Activated naive CD8-positive, alpha-beta T cell treated with anti-CD3 and anti-CD28 coated beads, Interleukin-2, amount 50 U/mL, for 16 hours (primary cell): Measurements from ENCODE around the gene RAI14.
"Not testable (repeated sequence)": the region's sequence is repeated elsewhere in the genome, so short reads cannot be mapped to it uniquely, and the experiment has no call there.

Source experiments
- DNase-seq: peaks from one replicate; pipeline ENCODE4 v3.0.0-alpha.2; 2020; ENCODE audit warnings: low read depth, low spot score

The RAI14 gene

DNA sequence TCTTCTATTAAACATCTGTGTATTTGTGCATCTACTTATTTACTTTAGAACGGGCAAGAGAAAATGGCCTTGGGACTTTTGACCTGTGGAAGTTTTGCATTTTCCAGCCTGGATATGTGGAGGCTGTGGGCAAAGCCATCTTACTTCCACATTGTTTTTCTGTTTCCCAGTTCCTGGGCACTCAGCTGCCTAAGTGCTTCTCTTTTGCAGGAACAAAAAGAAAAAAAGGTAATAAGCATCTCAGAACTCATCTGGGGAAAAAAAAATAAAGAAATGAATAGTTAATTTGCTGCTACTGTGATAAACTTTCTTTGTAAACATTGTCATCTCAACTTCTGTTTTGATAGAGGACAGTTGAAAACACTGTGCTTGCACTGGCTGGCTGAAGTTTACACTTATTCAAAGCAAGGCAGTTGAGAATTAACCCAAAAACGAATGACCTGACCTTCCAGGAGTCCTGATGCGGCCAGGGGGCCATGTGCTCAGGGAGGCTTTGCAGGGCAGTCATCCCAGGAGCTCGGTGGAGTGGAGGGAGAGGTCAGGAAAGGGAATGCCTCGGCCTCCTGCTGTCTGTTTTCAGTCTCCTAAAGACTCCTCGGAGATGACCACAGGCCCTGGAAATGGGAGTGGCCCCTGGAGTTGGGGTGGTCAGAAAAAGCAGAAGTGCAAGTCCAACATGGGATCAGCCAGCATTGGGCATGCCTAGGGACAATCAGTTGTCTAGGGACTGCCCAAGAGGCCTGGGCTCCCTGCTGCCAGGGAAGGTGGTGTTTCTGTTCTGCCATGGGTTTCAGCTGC, 75.5 kb downstream of the RAI14 start:
- no peak for DNase-seq

DNA sequence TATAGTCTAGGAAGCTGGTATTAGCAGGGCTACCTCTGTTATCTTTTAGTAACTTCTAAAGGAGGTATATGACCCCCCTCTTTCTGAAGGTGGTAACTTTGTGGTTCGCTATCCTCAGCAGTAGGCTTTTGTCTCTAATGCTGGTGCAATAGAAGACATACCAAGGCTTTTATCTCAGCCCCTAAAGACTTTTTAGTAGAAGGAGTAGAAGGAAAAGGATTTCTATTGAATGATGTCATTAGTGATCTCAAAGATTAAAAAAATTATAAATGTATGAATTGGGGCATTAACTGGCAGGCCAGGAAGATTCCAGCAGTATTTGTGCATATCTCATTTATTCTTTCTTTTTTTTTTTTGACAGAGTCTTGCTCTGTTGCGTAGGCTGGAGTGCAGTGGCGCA, 78.2 kb downstream of the RAI14 start:
- no peak for DNase-seq

DNA sequence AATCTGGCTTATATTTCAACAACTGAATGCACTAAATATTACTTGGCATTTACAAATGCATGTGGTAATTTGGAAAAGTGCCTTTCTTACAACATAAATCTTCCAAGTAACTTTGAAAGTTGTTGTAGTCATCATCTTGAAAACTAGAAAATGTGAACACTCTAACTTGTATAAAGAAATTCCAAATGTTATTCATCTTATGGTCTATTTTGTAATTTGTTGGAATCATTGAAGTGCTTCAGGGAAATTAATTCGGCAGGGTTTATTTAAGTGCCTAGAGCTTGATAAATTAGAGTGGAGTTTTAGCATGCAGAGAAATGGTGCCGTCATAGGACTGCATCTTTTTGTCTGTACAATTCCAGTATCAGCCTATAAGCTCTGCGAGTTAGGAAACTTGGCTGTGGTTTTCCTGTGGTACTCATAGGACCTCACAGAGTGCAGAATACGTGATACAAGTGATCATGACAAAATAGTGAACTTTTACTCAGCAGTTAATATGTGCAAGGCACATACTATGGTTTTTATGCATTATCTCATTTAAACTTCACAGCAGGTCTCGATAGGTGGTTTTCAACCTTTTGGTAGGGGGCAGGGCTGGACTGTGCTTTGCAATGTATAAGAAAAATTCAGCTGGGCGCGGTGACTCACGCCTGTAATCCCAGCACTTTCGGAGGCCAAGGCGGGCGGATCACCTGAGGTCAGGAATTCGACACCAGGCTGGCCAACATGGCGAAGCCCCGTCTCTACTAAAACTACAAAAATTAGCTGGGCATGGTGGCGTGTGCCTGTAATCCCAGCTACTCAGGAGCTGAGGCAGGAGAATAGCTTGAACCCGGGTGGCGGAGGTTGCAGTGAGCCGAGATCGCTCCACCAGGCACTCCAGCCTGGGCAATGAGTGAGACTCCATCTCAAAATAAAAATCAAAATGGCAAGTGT, 79.6 kb downstream of the RAI14 start:
- DNase-seq = no peak

DNA sequence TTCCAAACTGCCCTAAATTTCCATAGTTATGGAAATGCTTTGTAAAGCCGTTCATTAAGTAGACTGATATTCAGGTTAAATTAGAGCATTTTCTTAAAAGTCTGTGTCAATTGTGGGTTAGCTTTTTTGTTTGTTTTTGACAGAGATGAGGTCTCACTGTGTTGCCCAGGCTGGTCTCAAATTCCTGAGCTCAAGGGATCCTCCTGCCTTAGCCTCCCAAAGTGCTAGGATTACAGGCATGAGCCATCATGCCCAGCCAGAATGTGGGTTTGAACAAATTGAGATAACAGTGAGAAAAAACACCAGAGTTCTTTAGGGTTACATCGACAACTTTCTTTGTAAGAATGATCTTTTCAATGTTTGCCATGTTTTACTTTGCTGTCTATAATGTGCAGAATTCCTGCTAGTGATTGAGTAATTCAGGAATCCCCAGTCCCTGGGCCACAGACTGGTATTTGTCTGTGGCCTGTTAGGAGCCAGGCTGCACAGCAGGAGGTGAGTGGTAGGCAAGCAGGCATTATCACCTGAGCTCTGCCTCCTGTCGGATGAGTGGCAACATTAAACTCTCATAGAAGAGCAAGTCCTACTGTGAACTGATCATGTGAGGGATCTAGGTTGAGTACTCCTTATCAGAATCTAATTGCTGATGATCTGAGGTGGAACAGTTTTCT, 80.5 kb downstream of the RAI14 start:
- no peak for DNase-seq

DNA sequence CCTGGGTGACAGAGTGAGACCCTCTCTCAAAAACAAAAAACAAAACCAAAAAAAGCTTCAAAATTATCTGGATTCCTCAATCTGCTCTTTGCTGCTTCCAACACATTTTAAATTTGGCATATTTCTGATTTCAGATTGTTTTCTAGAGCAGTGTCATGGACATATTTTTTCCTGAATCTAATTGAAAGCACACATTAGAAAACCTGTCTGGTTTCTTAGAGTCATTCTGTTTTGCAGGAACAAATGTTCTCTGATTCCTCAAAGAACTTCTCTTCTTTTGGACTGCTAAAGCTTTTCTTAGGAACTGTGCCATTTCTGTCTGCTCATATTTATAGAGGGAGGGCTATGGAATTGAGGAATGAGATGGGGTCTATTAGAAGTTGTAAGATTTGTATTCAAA, 81.6 kb downstream of the RAI14 start:
- DNase-seq = no peak

GRCh38 chr5:34738381-34738780, 82.3 kb downstream of the RAI14 start:
- DNase-seq = no peak

DNA sequence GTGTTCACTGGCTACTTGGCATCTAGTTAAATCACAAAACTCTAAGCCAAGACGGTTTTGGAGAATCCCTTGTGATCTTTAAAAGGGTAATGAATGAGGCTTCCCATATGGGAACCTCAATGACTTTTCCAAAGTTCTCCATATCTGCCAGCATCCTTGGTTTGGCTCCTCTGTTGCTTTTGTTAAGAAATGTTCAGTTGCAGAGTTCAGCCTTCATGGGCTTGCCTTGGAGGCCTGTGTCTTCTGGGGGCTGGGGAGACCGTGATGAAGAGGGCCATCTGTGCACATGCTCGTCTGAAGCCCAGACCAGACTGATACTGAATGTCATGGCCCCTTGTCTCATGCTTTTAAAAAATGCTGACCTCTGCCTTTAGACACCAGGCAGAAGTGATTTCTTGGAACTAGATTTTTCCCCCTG, 84.3 kb downstream of the RAI14 start:
- DNase-seq = no peak

DNA sequence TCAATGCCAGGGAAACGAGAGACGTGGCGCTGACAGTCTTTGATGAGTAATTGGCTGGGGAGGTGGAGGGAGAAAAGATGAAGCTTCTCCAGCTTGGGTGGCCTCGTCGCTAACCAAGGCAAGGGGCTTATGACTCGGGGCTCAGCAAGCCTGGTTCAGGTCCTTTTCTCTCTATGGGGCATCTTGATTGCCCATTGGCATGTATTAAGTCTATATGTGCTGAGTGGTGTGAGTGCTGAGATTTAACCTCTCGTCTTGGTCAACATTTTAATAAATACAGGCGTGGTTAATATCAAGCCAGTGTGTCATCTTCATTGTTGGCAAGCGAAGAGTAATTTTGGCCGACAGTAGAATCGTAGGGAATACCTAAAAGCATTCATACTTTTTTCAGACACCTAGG, 85.9 kb downstream of the RAI14 start:
- DNase-seq = no peak

GRCh38 chr5:34743878-34744277, 87.8 kb downstream of the RAI14 start:
- no peak for DNase-seq

DNA sequence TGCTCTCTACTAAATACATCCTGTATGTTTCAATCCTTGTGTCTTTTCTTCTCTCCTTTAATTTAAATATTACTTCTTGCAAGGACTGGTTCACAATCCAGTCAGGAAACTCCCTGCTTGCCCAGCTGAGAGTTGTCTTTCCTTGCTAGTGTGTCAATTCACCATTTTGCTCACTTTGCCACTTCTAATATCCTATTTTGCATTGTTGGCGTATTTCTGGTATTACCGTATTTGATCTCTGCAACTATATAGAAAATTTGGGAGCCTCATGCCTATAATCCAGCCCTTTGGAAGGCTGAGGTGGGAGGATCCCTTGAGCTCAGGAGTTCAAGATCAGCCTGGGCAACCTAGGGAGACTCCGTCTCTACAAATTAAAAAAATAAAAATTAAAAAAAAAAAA, 92.3 kb downstream of the RAI14 start:
- no peak for DNase-seq

DNA sequence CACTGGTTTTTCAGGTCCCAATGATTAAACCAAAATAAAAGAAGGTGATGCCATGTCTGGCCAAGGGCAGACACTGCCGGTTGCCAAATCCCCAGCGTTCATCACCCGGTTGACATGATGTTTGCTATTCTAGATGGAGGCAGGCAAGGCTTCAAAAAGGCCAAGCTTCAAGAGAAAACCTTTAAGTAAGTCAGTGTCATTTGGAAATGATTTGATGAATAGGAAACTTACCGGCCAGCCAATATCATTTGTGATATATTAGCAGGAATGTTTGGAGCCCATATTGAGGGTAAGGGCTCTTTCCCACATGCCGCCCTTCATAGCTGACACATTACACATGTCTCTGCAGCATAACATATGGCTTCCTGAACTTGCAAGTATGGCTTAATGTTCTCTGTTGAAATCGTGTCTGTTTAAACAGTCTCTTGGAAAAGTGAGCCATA, 93.3 kb downstream of the RAI14 start:
- DNase-seq = no peak

GRCh38 chr5:34750206-34750605, 94.1 kb downstream of the RAI14 start:
- no peak for DNase-seq

- no peak for DNase-seq
These were observed 95.9 kb downstream of the RAI14 start for GRCh38 chr5:34751807-34752736.

DNA sequence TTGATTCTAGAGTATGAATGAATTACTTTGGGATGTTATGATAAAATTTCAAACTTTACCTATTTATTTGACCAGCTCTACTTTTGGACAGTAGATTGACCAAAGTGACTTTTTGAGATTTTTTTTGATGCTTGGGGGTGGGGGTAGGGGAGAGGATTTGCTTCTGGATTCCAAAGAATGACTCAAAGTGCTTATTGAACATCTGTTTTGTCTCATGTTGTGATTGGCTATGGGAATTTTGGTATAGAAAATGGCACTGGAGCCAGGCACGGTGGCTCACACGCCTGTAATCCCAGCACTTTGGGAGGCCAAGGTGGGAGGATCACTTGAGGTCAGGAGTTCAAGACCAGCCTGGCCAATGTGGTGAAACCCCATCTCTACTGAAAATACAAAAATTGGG, 97.1 kb downstream of the RAI14 start:
- DNase-seq = not testable (repeated sequence)

DNA sequence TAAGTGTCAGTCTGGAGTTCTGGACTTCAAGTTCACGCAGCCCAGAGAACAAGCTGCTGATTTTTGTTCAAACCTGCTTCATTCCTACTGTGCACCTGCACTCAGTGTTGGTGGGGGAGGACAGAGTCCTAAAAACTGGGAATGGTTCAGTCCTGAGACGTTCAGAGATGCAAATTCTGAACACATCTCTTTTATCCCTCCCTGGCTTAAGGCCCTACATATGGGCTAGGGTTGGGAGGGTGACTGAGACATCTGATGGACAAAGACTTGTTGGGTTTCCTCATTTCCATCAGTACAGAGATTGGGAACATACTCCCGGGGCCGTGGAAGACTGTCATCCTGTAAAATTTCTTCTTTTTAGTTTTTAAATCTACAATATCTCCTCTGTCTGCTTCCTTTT, 99.8 kb downstream of the RAI14 start:
- no peak for DNase-seq

DNA sequence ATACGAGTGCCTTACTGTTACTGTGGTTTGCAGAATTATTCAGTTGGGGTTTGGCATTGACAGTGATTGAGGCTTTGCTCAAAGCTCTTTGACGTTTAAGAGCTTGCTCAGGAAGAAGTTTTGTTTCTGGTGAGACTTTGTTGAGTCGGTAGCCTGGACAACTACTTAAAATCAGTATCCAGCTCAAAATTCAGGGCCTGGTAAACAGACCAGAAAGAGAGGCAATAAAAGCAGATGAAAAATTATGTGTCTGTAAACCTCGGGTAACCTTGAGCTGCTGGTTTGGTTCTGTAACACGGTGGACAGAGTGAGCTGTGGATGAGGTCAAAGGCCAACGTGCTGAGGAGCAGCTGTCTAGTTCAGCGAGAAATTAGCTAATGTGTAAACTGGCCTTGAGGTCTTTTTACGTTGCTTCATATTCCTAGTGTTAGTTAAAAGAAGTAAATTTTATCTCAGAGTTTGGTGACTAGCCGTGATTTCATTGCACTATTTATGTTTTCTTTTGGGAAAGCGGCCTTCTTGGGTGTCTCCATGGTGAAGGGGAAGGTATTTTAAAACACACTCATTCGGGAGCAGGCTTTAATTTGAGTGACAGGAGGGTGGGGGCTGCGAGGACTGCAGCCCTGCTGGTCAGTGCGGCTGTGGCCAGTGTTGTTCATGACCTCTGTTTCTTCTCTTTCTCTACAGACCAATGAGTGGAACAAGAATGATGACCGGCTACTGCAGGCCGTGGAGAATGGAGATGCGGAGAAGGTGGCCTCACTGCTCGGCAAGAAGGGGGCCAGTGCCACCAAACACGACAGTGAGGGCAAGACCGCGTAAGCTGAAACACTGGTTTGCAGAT, 100.9 kb downstream of the RAI14 start:
- no peak for DNase-seq

- no peak for DNase-seq
These were observed 102.4 kb downstream of the RAI14 start for GRCh38 chr5:34758514-34758913.

DNA sequence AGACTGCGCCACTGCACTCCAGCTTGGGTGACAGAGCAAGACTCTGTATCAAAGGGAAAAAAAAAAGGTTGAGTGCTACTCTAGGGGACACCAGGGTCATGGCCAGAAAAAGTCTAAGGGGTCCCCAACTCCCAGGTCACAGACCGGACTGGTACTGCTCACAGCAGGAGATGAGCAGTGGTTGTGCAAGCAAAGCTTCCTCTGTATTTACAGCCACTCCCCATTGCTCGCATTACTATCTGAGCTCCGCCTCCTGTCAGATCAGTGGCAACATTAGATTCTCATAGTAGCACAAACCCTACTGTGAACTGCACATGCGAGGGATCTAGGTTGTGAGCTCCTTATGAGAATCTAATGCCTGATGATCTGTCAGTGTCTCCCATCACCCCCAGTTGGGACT, 103.1 kb downstream of the RAI14 start:
- DNase-seq = not testable (repeated sequence)

DNA sequence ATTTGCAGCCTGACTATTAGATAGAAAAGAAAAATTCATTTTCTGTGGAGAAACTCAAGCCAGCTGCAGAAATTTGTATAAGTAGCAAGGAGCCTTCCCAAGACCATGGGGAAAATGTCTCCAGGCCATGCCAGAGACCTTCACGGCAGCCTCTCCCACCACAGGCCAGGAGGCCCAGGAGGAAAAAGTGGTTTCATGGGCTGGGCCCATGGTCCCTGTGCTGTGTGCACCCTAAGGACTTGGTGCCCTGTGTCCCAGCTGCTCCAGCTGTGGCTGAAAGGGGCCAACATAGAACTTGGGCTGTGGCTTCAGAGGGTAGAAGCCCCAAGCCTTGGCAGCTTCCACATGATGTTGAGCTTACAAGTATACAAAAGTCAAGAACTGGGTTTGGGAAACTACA, 109.5 kb downstream of the RAI14 start:
- no peak for DNase-seq

GRCh38 chr5:34767180-34767579, 111.1 kb downstream of the RAI14 start:
- DNase-seq = no peak
